NOMO-1 (cell line): ENCODE results near the gene XRCC4.
"Not testable (repeated sequence)": the region's sequence is repeated elsewhere in the genome, so short reads cannot be mapped to it uniquely, and the experiment has no call there.

Source experiments
- DNase-seq, 2 experiments: peaks; one replicate each; lab custom pipeline; 2025; ENCODE audit not compliant: unreplicated experiment in 2 of 2; lab: John Stamatoyannopoulos, UW

The XRCC4 gene

DNA sequence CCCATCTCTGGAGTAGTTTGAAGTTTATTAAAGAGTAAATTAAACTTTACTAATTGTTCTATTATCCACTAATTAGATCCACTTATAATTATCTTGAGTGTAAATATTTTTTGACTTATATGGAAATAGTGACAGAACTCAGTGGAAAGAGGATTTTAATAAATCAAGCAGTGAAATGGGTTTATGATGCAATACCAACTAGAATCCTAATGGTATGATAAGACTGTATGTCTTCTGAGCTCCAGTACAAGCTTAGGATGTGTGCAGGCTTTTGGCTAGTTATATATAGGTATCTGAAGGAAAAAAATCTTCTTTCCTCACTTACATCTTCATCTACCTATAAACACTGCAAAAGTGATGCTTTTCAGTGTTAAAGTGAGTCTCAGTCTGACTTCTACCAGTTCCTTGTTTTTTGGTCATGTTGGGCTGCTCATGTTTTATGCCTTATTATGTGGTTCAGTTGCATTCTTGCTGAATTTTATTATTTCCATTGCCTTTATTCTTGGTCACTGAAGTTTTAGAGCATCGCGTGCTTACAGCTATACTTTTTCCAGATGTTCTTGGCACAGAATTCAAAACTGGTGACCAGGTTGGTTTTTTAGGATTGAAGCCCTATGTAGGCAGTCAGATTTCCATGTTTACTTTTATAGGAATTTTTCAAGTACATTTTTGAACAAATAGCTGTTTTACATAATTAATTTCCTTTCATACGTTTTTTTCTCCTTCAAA is 30.5 kb downstream of the XRCC4 start:
- DNase-seq = no peak

DNA sequence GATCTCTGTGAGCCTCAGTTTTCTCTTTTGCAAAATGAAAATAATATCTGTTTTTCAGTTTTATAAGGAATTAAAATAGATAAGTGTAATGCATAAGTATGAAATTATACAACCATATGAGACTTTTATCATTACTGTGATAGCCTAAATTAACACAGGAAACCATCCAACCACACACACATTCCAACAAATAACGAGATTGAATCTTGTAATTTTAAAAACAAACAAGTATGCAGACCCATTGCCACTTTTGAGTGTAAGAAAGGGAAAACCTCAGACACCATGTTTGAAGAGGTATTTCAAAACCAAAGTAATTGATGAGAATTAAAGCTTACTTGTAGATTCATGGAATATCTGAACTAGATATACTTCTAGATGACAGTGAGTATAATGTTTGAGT is 32.0 kb downstream of the XRCC4 start:
- DNase-seq = no peak

DNA sequence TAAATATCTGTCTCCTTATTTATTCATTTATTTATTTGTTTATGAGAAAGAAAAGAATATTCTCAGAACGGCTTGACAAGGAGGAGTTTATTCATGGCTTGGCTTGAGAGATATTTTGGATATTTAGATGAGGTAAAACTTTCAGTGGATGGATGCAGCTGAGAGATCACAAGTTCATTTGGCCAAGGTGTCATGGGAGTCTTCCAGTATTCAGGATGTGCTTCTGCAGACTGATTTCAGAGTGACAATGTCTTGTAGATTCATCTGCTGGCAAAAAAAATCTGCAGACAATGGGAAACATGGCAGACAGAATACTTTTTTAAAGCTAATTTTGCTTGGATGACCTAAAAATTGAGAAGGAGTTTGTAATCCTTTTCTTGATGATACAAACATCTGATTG is 38.5 kb downstream of the XRCC4 start:
- DNase-seq = no peak

DNA sequence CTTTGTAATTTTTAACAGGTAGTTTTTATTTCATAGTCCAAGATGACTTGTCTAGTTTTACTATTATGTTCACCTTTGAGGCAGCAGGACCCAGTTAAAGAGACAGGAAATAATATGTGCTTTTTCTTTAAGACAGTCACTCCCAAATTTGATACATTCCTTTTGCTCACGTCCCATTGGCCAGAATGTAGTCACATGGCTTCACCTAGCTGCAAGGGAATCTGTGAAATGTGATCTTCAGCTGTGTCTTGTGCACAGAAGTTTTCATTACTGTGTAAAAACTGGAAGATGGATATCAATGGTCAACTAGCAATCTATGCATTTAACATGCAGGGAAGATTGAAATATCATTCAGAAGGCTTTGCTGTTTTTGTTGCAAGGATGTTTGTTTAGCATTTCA is 41.1 kb downstream of the XRCC4 start:
- no peak for DNase-seq

DNA sequence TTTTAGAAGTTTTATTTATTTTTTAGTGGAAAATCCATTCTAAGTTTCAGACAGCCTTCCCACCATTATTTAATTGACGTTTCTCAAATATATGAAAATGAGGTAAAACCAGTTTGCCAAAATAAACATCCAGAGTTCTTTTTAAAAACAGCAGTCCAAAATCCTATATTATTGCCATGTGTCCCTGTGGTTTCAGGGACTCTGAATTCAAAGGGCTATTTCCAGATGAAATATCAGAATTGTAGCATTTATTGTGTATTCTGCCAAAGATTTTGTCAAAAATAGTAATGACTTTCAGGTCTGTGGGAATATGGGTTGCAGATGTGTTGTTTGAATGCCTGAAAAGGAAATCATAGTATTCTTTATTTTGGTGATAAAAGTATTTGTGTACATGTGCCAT is 41.6 kb downstream of the XRCC4 start:
- DNase-seq = no peak

DNA sequence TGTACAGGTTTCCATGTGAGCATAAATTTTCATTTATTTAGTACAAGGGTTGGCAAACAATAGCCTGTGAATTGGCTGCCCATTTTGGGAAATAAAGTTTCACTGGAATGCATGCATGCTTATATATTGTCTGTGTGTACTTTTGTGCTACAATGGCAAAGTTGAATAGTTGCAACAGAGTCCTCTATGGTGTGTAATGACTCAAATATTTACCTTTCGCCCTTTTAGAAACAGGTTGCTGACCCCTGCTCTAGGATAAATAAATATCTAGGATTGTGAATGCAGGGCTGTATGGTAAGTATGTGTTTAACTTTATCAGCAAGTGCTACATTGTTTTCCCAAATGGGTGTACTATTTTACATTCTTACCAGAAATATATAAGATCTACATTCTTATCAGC is 47.2 kb downstream of the XRCC4 start:
- no peak for DNase-seq

DNA sequence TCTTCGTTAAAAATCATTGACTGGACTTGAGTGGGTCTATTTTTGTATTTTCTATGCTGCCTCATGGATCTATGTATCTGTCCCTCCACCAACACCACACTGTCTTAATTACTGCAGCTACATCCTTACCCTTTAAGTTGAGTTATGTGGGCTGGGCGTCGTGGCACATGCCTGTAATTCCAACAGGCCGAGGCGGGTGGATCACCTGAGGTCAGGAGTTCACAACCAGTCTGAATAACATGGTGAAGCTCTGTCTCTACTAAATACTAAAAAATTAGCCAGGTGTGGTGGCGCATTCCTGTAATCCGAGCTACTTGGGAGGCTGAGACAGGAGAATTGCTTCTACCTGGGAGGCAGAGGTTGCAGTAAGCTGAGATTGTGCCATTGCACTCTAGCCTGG is 48.2 kb downstream of the XRCC4 start:
- no peak for DNase-seq

DNA sequence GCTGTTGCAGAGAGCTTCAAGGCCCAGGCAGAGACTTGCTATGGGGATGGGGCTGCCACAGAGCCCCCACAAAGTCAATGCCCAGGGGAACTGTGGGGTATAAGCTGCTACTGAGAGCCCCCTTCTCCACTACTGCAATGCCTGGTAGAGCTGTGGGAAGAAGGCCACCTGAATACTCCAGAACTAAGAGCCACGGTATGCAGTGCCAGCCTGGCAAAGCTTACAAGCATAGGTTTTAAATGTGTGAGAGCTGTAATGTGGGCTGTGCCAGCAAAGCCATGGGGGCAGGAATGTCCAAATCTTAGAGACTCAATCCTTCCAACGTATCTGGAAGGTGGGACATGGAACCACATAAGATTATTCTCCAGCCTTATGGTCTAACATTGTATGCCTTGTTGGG is 49.2 kb downstream of the XRCC4 start:
- DNase-seq = no peak

DNA sequence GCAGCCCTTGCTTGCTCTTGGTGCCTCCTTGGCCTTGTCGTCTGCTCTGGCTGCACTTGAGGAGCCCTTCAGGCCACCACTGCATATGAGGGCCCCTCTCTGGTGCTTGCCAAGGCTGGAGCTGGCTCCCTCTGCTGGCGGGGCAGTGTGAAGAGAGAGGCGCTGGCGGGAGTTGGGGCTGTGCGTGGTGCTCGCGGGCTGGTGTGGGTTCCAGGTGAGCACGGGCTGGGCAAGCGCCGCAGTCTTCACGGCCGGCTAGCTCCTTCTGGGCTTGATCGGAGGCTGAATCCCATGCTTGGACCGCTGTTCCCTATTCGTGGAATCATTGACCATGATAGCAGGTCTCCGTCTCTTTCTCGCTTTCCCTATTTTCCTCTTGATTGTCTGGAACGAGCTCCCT is 56.5 kb downstream of the XRCC4 start:
- no peak for DNase-seq

DNA sequence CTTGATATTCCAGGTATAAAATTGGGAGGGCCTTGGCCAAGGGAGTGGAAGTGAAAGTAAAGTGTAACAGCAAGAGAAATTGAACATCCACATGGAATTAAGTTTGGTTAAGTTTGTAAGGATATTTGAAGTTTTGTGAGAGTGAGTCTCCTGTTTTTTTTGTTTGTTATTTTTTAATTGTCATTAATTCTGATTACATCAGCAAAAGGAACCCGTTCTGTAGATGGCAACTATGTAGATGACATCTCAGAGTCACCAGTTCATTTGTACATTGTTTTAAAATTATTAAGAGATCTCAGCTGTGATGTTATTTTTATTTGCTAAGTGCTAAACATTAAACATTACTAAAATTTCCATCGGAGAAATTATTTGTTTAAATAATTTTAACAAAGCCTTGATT is 65.2 kb downstream of the XRCC4 start:
- DNase-seq = no peak

DNA sequence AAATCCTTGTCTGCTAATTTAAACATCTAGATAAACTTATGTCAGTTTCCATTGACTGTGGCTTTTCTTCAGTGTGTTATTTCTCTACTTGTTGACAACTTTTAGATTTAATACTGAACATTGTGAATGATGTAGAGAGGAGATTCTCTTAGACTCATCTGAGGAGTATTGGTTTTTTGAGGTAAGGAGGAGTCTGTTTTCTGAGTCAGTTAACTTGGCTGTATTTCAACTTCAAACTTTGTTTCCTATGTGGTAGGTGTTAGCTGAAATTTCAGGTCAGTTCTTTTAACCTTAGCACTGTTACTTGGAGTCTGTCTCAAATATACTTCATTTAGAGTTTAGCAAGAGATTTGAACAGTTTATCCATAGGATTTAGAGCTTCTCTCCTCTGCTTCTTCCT is 67.9 kb downstream of the XRCC4 start:
- DNase-seq = no peak

DNA sequence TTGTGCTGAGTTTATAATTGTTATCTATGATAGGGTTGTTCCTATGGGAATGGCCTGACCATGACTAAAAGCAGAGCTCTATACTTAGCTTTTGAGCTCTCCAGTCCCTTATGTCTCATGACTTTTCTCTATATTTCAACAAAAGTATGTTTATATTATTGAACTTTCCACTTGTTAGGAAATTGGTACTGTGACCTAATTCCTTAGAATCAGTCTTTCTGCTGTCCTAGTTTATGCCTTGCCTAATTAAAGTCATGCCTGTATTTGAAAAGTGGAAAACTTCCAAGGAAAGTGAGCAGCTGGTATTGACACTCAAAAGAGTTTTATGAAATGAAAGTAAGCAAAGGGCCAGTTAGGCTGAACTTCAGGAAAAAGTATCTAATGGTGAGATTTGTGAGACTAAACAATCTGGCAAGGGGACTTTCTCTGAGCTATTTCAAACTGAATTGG is 68.6 kb downstream of the XRCC4 start:
- no peak for DNase-seq

DNA sequence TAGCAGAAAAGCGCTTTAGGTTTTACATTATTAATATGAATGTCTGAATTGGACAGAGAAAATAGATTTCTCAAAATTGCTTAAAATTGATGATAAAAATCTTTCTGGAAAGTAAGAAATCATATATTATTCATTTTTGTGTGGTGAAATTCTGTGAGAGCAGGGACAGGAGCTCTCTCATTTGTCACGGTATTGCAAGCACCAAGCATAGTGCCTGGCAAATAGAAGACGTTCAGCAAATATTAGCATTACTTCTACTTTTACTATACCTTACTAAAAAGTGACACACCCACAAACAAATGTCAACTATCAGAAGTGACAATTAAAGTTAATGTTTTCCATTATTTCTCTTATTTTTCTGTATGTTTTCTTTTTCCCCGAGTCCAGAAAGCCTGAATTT is 69.1 kb downstream of the XRCC4 start:
- no peak for DNase-seq

DNA sequence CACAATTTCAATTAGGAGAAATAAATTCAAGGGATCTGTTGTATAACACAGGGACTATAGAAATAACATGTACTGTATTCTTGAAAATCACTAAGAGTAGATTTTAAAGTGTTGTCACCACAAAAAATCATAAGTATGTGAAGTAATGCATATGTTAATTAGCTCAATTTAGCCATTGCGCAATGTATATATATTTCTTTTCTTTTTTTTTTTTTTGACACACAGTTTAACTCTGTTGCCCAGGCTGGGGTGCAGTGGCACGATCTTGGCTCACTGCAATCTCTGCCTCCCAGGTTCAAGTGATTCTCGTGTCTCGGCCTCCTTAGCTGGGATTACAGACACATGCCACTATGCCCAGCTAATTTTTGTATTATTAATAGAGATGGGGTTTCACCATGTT is 70.2 kb downstream of the XRCC4 start:
- no peak for DNase-seq

DNA sequence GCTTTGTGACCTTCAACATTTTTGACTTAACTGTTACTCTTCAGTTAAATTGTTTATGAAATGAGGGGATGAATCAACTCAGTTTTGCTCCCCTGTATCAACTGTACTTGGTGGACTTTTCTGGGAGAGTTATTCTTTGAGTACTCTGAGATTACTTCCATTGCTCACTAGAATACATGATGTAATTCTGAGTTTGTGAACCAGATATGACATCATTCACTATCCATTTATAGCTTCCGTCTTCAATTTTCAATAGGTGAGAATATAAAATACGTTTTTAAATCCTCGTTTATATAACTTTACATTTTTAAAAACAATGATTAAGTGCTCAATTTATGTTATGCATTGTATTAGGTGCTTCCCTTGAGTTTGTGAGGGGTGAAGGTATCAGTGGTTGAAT is 71.0 kb downstream of the XRCC4 start:
- no peak for DNase-seq

DNA sequence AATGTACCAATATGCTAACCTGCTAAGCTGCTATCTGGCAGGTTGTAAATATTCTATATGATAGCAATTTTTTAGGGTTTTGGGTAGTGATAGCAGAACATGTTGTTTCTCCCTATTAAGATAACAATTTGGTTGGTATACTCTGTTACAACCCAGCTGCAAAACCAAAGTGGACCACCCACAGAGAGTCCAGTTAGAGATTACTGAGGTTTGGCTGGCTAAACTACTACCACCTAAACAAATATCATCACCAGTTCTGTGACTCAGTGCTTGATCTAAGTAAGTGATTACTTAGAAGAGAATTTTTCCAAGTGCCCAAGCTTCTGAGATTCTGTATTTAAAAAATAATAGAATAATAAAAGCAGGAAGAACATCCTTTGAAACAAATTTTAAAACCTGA is 72.3 kb downstream of the XRCC4 start:
- no peak for DNase-seq

DNA sequence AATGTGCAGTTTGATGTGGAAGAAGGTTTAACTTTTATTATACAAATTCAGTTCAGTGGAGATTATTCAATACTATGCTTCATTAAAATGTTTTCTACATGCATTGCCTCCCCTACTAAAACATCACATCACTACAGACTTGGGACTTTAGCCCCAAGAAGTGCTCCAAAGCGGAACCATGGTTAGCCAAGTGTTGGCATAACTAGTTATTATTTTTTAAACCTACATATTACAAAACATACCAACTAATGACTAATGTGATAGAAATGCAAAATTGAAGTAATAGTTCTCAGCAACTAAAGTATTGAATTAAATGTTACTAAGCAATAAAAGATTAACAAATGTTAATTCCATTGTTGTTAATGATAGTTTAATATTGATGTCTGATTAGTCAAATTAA is 74.5 kb downstream of the XRCC4 start:
- no peak for DNase-seq

DNA sequence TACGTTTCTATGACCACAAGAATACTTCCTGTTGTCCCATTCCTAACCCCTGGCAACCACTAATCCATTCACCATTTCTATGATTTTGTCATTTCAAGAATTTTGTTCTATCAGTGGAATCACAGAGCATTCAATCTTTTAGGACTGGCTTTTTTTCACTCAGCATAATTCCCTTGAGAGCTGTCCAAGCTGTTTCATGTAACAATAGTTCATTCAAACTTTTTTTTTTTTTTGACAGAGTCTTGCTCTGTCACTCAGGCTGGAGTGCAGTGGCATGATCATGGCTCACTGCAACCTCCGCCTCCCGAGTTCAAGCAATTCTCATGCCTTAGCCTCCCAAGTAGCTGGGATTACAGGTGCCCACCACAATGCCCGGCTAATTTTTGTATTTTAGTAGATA is 75.6 kb downstream of the XRCC4 start:
- not testable (repeated sequence) for DNase-seq

DNA sequence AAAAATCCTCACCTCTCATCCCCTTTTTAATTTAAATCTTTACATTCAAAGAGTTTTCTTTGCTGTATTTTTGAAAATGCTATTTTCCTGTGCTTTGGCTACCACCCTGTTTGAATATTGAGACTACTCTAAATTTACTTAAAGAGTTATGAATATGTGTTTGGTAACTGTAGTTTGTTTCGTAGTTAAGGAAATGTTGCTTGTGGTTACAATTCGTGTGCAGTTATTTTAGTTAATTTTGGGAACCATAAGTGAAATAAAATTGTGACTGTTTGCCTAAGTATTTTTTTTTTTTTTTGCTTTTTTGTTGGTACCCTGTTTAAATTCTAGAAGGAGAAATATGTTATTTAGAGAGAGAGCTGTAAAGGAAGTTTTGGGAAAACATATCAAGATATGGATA is 78.7 kb downstream of the XRCC4 start:
- peak in 1 of 2 experiments; percentile 21 for DNase-seq

DNA sequence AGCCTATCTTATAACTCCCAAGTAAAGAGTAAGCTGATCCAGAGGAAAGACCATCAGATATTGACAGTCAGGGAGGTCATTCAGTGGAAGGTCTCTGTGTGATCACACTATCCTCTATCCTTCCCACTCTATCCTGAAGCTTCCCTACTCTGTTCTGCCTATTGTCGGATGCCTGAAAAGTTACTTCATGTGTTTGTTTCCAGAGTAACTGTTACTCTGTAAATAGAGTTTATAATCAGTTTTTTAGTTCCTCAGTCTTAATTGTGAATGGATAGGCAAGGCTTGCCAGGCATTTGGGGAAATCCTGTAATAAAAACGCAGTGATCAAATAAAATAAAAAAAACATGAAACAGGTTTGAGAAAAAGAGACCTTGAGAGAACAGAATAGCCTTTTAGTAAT is 79.8 kb downstream of the XRCC4 start:
- DNase-seq = no peak

DNA sequence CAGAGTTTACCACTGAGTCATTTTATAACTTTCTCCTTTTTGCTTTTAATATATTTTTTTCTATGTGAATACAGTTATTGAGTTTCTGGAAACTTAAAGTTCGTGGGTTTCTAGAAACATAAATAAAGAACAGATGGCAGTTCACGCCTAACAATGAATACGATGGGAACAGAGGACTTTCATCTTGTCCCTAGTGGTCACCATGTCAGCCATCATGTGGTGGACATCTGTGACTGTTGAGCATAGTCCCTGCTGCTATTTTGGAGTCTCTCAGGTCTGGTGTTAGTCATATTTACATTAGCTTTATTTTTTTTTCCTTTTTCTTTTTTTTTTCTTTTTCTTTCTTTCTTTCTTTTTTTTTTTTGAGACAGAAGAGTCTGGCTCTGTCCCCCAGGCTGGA is 85.3 kb downstream of the XRCC4 start:
- no peak for DNase-seq

DNA sequence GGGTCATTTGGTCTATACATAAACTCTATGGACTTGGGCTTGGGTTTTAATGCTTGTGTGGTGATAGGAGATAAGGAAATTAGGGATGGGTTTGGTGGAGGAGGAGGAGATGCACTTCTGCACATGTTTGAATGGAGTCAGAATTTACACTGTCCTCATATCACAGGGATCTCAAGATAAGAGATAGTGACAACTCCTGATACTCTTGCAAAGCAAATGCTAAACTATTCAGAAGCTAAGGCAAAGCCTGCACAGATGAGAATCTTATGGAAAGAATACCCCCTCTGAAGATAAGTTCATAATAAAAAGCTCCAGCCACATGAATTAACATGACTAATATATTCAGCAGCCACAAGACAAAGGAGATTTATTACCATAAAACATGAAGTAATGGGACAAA is 90.2 kb downstream of the XRCC4 start:
- DNase-seq = no peak
